IPS-18a (cell line): Measurements from ENCODE around the gene PCGF1.

Experiments
- H3K27ac ChIP-seq: one replicate; pipeline ENCODE4 v1.5.1; 2013; ENCODE audit warnings: low read length
- H3K27me3 ChIP-seq: one replicate; pipeline ENCODE4 v1.6.1; 2013; ENCODE audit warnings: mild to moderate bottlenecking, low read length; ENCODE audit not compliant: control insufficient read depth, insufficient read depth
- H3K36me3 ChIP-seq: one replicate; pipeline ENCODE4 v1.6.1; 2013; ENCODE audit warnings: low read depth, low read length; ENCODE audit not compliant: control insufficient read depth
- H3K4me1 ChIP-seq: one replicate; pipeline ENCODE4 v1.6.1; 2013; ENCODE audit warnings: low read depth, low read length; ENCODE audit not compliant: control insufficient read depth
- H3K4me3 ChIP-seq: one replicate; pipeline ENCODE4 v1.5.1; 2013; ENCODE audit warnings: low read length
- H3K9ac ChIP-seq: one replicate; pipeline ENCODE4 v1.6.1; 2013; ENCODE audit warnings: mild to moderate bottlenecking, low read length, moderate library complexity
- H3K9me3 ChIP-seq: one replicate; pipeline ENCODE4 v1.6.1; 2013; ENCODE audit warnings: low read depth, low read length; ENCODE audit not compliant: control insufficient read depth

Gene PCGF1

GRCh38 chr2:74534411-74534810 is 26.9 kb upstream of the PCGF1 start:
- Histone ChIP-seq H3K27ac (no peak overlapping the region), H3K36me3 (peaks cover 22% of the 10 kb centered on the region), H3K4me3 (no peak overlapping the region), H3K4me1 (no peaks in the 10 kb centered on the region), H3K27me3 (no peaks in the 10 kb centered on the region), H3K9ac (no peak overlapping the region), H3K9me3 (no peaks in the 10 kb centered on the region)

GRCh38 chr2:74533464-74533863 is 26.0 kb upstream of the PCGF1 start:
- Histone ChIP-seq H3K4me1 (no peaks in the 10 kb centered on the region), H3K36me3 (peaks cover 22% of the 10 kb centered on the region), H3K4me3 (no peak overlapping the region), H3K9ac (no peak overlapping the region), H3K27me3 (no peaks in the 10 kb centered on the region), H3K9me3 (no peaks in the 10 kb centered on the region), H3K27ac (no peak overlapping the region)

DNA sequence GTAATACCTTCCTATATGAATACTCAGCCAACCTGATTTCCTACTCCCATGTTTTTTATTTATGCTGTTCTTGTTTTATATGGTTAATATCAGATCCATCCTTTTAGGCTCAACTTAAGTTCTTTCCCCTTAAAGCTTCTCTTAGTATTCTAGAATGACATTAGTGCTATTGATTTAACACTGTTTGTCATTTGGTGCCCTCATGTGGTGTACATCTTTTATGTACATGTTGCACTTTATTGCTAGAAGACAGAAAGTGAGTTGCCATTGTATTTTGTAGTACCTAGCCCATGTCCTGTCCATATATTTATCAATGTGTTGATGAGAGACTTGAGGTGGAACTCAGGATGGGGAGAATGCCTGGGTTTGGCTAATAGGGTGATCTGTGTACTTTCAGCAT is 24.7 kb upstream of the PCGF1 start:
- no peak overlapping the region for H3K4me3 ChIP-seq
- H3K27me3 ChIP-seq: no peaks in the 10 kb centered on the region
- H3K9me3 ChIP-seq: no peaks in the 10 kb centered on the region
- H3K9ac ChIP-seq: no peak overlapping the region
- H3K36me3 ChIP-seq: peaks cover 26% of the 10 kb centered on the region
- no peak overlapping the region for H3K27ac ChIP-seq
- H3K4me1 ChIP-seq: no peaks in the 10 kb centered on the region

- H3K27ac ChIP-seq: no peak overlapping the region
- H3K9me3 ChIP-seq: no peaks in the 10 kb centered on the region
- no peaks in the 10 kb centered on the region for H3K4me1 ChIP-seq
- no peak overlapping the region for H3K4me3 ChIP-seq
- no peaks in the 10 kb centered on the region for H3K27me3 ChIP-seq
- no peak overlapping the region for H3K9ac ChIP-seq
- peaks cover 32% of the 10 kb centered on the region for H3K36me3 ChIP-seq
Observed at GRCh38 chr2:74531666-74532065, 24.2 kb upstream of the PCGF1 start.

- Histone ChIP-seq H3K9me3 (no peaks in the 10 kb centered on the region), H3K27ac (no peak overlapping the region)
Observed at GRCh38 chr2:74530239-74531187, 23.0 kb upstream of the PCGF1 start.

DNA sequence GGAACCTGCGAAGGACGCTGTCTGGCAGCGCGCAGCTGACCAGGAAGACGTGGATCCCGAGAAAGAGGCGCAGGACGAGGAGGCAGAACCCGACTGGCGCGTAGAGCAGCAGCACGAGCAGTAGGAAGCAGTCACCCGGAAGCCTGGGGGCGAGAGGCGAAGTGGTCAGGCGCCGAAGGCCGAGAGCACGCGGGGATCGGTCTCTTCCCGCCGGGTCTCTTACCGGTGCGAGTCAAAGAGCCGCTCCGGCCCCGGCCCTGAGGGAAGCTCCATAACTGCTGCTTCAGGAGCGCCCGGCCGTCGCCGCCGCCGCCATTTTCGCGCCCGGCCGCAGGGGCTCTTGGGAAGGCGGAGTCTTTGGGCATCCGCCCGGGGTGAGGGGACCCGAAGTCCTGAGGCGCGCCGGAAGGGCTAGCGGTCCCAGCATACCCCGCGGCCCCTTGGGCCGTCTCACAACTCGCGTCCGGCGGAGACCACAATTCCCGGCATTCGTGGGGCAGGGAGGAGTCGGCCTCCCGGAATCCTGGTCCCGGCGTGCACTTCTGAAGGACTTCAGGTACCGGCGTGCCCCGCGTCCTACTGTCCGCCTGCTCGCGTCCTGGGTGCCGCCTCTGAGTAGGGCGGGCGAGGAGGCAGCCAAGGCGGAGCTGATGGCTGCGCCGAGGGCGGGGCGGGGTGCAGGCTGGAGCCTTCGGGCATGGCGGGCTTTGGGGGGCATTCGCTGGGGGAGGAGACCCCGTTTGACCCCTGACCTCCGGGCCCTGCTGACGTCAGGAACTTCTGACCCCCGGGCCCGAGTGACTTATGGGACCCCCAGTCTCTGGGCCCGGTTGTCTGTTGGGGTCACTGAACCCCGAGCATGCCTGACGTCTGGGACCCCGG is 22.1 kb upstream of the PCGF1 start, which contains the start of the genes AUP1 and HTRA2:
TSS of gene AUP1 (minus strand) at position 350 of the 882 bp plus-strand sequence. CDS start at position 273, 77 bp downstream.
TSS of gene HTRA2 (plus strand) at position 577 of the 882 bp plus-strand sequence. CDS start at position 651, 74 bp downstream.
- Histone ChIP-seq H3K27ac (peak within 1 kb of the TSS; percentile 88), H3K4me3 (peak within 1 kb of the TSS; percentile 98), H3K9ac (peak within 1 kb of the TSS; percentile 94), H3K27me3 (no peaks in the 10 kb centered on the region), H3K36me3 (peaks cover 33% of the 10 kb centered on the region), H3K4me1 (no peaks in the 10 kb centered on the region), H3K9me3 (no peaks in the 10 kb centered on the region)

More at GRCh38 chr2:74530239-74531187, 23.0 kb upstream of the PCGF1 start:
- Histone ChIP-seq H3K4me3 (peak overlapping the region; percentile 98), H3K36me3 (peaks cover 33% of the 10 kb centered on the region), H3K27me3 (no peaks in the 10 kb centered on the region), H3K9ac (peak overlapping the region; percentile 64), H3K4me1 (no peaks in the 10 kb centered on the region)

- no peaks in the 10 kb centered on the region for H3K9me3 ChIP-seq
- no peaks in the 10 kb centered on the region for H3K27me3 ChIP-seq
- no peaks in the 10 kb centered on the region for H3K4me1 ChIP-seq
- peak overlapping the region; percentile 94 for H3K9ac ChIP-seq
- H3K27ac ChIP-seq: peak overlapping the region; percentile 88
- peak overlapping the region; percentile 98 for H3K4me3 ChIP-seq
- H3K36me3 ChIP-seq: peaks cover 25% of the 10 kb centered on the region
Observed at GRCh38 chr2:74528600-74529356, 21.3 kb upstream of the PCGF1 start.

DNA sequence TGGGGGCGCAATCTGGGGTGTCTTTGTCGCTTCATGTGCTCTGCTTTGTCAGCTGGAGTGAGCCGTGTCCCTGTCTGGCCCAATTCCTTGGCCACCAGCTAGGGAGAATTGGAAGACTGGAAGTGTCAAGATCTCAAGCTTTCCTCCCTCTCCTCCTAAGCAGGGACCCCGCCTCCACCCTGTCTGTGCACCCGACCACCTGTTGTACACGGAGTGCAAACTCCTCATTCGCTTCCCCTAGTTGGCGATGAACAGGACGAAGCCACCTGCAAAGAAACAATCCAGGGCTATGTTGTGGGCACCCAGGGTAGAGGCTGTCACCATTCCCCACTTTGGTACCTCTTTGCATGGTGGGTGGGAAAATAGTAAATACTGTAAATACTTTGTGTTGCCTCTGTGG is 20.2 kb upstream of the PCGF1 start:
- H3K9ac ChIP-seq: no peak overlapping the region

DNA sequence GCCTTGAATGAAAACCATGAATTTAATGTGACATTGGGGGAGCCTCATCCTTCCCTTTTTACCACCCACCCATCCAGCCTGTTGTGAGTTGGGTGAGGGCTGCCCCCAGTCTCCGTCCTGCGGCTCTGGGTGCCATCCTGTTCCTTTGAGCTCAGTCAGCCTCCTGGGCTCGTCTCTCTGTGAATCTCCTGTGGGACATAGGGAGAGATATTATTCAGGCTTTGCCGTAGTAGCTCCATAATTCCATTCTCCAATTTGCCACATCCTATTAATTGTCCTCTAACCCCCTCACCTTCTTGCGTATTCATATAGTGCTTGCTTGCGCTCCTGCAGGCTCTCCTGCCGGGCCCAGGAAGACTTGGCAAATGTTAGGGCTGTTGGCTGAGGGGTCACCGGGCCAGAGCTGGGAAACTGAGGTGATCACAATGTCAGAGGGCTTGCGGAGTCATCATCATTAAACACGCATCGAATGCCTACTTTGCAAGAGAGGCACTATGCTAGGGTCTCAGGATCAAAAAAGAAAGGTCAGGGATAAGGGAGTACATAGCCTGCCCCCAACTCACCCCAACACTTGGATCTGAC is 19.2 kb upstream of the PCGF1 start:
- Histone ChIP-seq H3K4me3 (no peak overlapping the region), H3K27ac (no peak overlapping the region), H3K9ac (no peak overlapping the region), H3K36me3 (peaks cover 14% of the 10 kb centered on the region), H3K4me1 (no peaks in the 10 kb centered on the region), H3K9me3 (no peaks in the 10 kb centered on the region), H3K27me3 (peaks cover 19% of the 10 kb centered on the region)

More for the DNA sequence above, 20.2 kb upstream of the PCGF1 start:
- Histone ChIP-seq H3K9me3 (no peaks in the 10 kb centered on the region), H3K27ac (no peak overlapping the region), H3K36me3 (peaks cover 16% of the 10 kb centered on the region), H3K4me1 (no peaks in the 10 kb centered on the region), H3K4me3 (no peak overlapping the region), H3K27me3 (peaks cover 9% of the 10 kb centered on the region)

DNA sequence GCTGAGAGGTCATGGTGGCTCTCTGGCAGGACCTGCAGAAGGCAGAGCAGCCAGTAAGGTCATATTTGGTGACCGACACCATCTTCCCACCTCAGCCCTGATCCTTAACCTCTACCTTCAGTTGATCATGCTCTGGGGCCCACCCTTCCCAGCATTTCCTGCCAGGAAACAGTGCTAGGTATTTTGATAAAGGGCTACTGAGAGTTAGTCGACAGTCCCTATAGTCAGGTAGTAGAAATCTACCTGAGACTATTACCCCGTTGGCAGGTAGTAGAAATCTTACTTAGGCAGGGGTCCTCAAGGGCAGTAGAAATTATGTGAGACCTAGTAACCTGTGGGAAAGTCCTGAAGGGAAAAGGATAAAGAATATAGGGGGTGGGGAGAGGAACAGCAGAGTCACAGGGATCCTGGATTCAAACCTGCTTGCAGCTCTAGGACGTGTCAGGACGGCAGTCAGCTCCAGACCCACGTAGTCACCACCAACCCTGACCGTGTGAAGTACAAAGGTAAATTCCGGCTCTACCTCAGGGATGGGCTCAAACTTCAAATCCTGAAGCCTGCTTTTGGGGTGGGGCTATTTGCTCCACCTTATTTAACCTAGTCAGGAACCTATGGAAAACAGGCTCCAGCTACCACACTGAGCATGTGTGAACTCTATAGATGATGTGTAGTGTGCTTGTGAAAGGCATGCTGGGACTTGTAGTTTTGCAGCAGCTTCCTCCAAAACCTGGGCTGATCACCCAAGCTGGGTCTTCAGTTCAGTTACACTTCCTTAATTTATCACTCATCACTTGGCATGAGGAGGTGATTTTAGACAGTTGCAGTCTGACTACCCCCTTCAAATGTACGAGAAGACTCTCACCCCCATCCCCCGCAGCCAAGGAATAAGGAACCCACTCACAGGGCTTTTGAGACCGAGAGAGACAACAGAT is 18.5 kb upstream of the PCGF1 start, which contains the start of gene DQX1:
TSS of gene DQX1 (minus strand) at position 515 of the 932 bp plus-strand sequence. CDS start at position 13, 502 bp downstream.
- H3K9ac ChIP-seq: no peak within 1 kb of the TSS
- H3K27ac ChIP-seq: no peak within 1 kb of the TSS
- H3K36me3 ChIP-seq: peaks cover 14% of the 10 kb centered on the region
- H3K4me1 ChIP-seq: no peaks in the 10 kb centered on the region
- no peak within 1 kb of the TSS for H3K4me3 ChIP-seq
- H3K27me3 ChIP-seq: peaks cover 27% of the 10 kb centered on the region
- no peaks in the 10 kb centered on the region for H3K9me3 ChIP-seq
